H9 (cell line): ENCODE measurements around the gene KCNJ11. TPM values are rescaled to one million over a fixed set of nuclear protein-coding genes. Genes with fewer than 3 reads are reported as not detected.
A peak's percentile ranks its signal among the peaks of the same experiment; 100 is the strongest.

Experiments used
- DNase-seq: peaks from one replicate; pipeline ENCODE4 v3.0.0-alpha.2; 2017
- H2AFZ ChIP-seq: one replicate; pipeline ENCODE4 v1.6.1; 2013; ENCODE audit warnings: mild to moderate bottlenecking, low read length, control low read depth, moderate library complexity
- H2AK5ac ChIP-seq: 2 replicates; pipeline ENCODE4 v1.6.1; 2013; ENCODE audit warnings: low read length, control low read depth, mixed read lengths; ENCODE audit not compliant: insufficient read length
- H2BK120ac ChIP-seq: one replicate; pipeline ENCODE4 v1.6.1; 2013; ENCODE audit warnings: low read depth, mild to moderate bottlenecking, low read length, control low read depth, inconsistent platforms; ENCODE audit not compliant: poor library complexity, severe bottlenecking
- H2BK12ac ChIP-seq: 2 replicates; pipeline ENCODE4 v1.6.1; 2013; ENCODE audit warnings: low read length, control low read depth, mixed read lengths, low read depth; ENCODE audit not compliant: insufficient read length
- H2BK15ac ChIP-seq: 2 replicates; pipeline ENCODE4 v1.6.1; 2013; ENCODE audit warnings: low read depth, low read length, control low read depth
- H2BK20ac ChIP-seq: one replicate; pipeline ENCODE4 v1.6.1; 2013; ENCODE audit warnings: low read depth, mild to moderate bottlenecking, low read length, control low read depth, inconsistent platforms; ENCODE audit not compliant: poor library complexity, severe bottlenecking
- H2BK5ac ChIP-seq: 2 replicates; pipeline ENCODE4 v1.6.1; 2013; ENCODE audit warnings: low read length, control low read depth, mixed read lengths; ENCODE audit not compliant: insufficient read length
- H3K14ac ChIP-seq: 2 replicates; pipeline ENCODE4 v1.6.1; 2013; ENCODE audit warnings: low read length, control low read depth; ENCODE audit not compliant: insufficient read depth
- H3K18ac ChIP-seq: 2 replicates; pipeline ENCODE4 v1.6.1; 2013; ENCODE audit warnings: low read depth, mild to moderate bottlenecking, mixed read lengths, low read length, control low read depth; ENCODE audit not compliant: insufficient read length
- H3K23ac ChIP-seq: 2 replicates; pipeline ENCODE4 v1.6.1; 2013; ENCODE audit warnings: low read length, control low read depth, mixed read lengths, low read depth; ENCODE audit not compliant: insufficient read length
- H3K23me2 ChIP-seq: 2 replicates; pipeline ENCODE4 v1.6.1; 2013; ENCODE audit warnings: low read depth, mild to moderate bottlenecking, mixed read lengths, low read length, control low read depth; ENCODE audit not compliant: insufficient read length, poor library complexity, severe bottlenecking
- H3K27ac ChIP-seq: 2 replicates; pipeline ENCODE4 v1.5.1; 2013; ENCODE audit warnings: low read length, control low read depth, mixed read lengths, low read depth; ENCODE audit not compliant: insufficient read length
- H3K27me3 ChIP-seq: 2 replicates; pipeline ENCODE4 v1.6.1; 2013; ENCODE audit warnings: low read length, control low read depth, inconsistent platforms; ENCODE audit not compliant: insufficient read depth
- H3K4ac ChIP-seq: 2 replicates; pipeline ENCODE4 v1.6.1; 2013; ENCODE audit warnings: low read depth, mild to moderate bottlenecking, control low read depth, inconsistent platforms, low read length, moderate library complexity
- H3K4me1 ChIP-seq: 2 replicates; pipeline ENCODE4 v1.6.1; 2013; ENCODE audit warnings: low read length, control low read depth, inconsistent platforms; ENCODE audit not compliant: insufficient read depth
- H3K4me2 ChIP-seq: 2 replicates; pipeline ENCODE4 v1.6.1; 2013; ENCODE audit warnings: low read length, control low read depth, mixed read lengths; ENCODE audit not compliant: insufficient read length, insufficient read depth
- H3K56ac ChIP-seq: 2 replicates; pipeline ENCODE4 v1.6.1; 2013; ENCODE audit warnings: low read depth, mild to moderate bottlenecking, mixed read lengths, low read length, control low read depth; ENCODE audit not compliant: insufficient read length
- H3K79me1 ChIP-seq: 2 replicates; pipeline ENCODE4 v1.6.1; 2013; ENCODE audit warnings: low read depth, mild to moderate bottlenecking, moderate library complexity, low read length, control low read depth, inconsistent platforms; ENCODE audit not compliant: insufficient read depth, poor library complexity, severe bottlenecking
- H3K79me2 ChIP-seq: 2 replicates; pipeline ENCODE4 v1.6.1; 2013; ENCODE audit warnings: low read length, control low read depth, inconsistent platforms; ENCODE audit not compliant: insufficient read depth
- H3K9ac ChIP-seq: 2 replicates; pipeline ENCODE4 v1.6.1; 2013; ENCODE audit warnings: low read length, control low read depth, mixed read lengths; ENCODE audit not compliant: insufficient read length; ENCODE audit errors: extremely low read depth
- H3K9me3 ChIP-seq: one replicate; pipeline ENCODE4 v1.6.1; 2013; ENCODE audit warnings: low read depth, low read length, inconsistent platforms; ENCODE audit not compliant: control insufficient read depth
- H3T11ph ChIP-seq: one replicate; pipeline ENCODE4 v1.6.1; 2013; ENCODE audit warnings: mild to moderate bottlenecking, low read length, control low read depth, inconsistent platforms
- H4K20me1 ChIP-seq: one replicate; pipeline ENCODE4 v1.6.1; 2013; ENCODE audit not compliant: control insufficient read depth, insufficient read length, insufficient read depth
- H4K5ac ChIP-seq: 2 replicates; pipeline ENCODE4 v1.6.1; 2013; ENCODE audit warnings: low read depth, mild to moderate bottlenecking, mixed read lengths, low read length, control low read depth; ENCODE audit not compliant: insufficient read length
- H4K8ac ChIP-seq: replicated peaks from 2 replicates; pipeline ENCODE4 v1.6.1; 2013; ENCODE audit warnings: low read length, control low read depth, mixed read lengths, low read depth; ENCODE audit not compliant: insufficient read length
- H4K91ac ChIP-seq: 2 replicates; pipeline ENCODE4 v1.6.1; 2013; ENCODE audit warnings: low read depth, mild to moderate bottlenecking, moderate library complexity, mixed read lengths, low read length, control low read depth; ENCODE audit not compliant: insufficient read length
- H3K27ac Mint-ChIP-seq, 3 experiments: 2 replicates in 2 of 3; 3 replicates in 1 of 3; pipeline ENCODE4 v1.8.0; 2020 to 2021; ENCODE audit warnings: mixed read lengths in 3 of 3, mild to moderate bottlenecking in 1 of 3, moderate library complexity in 1 of 3
- H3K27me3 Mint-ChIP-seq: 2 replicates; pipeline ENCODE4 v1.8.0; 2021; ENCODE audit warnings: low read depth, mild to moderate bottlenecking, moderate library complexity, mixed read lengths
- H3K36me3 Mint-ChIP-seq, 3 experiments: 2 replicates in 2 of 3; 3 replicates in 1 of 3; pipeline ENCODE4 v1.8.0; 2020 to 2021; ENCODE audit warnings: low read depth in 3 of 3, mixed read lengths in 3 of 3; ENCODE audit not compliant: insufficient read depth in 1 of 3
- H3K4me1 Mint-ChIP-seq, 2 experiments: 2 replicates each; pipeline ENCODE4 v1.8.0; 2020; ENCODE audit warnings: mixed read lengths in 2 of 2
- H3K4me3 Mint-ChIP-seq, 2 experiments: 2 replicates in 1 of 2; 3 replicates in 1 of 2; pipeline ENCODE4 v1.8.0; 2020 to 2021; ENCODE audit warnings: mild to moderate bottlenecking in 2 of 2, mixed read lengths in 2 of 2, moderate library complexity in 1 of 2
- H3K9me3 Mint-ChIP-seq, 2 experiments: 2 replicates in 1 of 2; 3 replicates in 1 of 2; pipeline ENCODE4 v1.8.0; 2020; ENCODE audit warnings: mild to moderate bottlenecking in 2 of 2, mixed read lengths in 2 of 2, moderate library complexity in 1 of 2
- CTCF ChIP-seq: fragments of 200-600 bp; sonication (generic); conservative IDR thresholded peaks from 3 replicates; pipeline ENCODE4 v1.8.0; 2021; ENCODE audit warnings: antibody characterized with exemption, mild to moderate bottlenecking
- whole genome bisulfite sequencing: extraction: QIAGEN DNeasy Blood & Tissue Kit; methylation state at CpG from one replicate; pipeline ENCODE4 v1.1.7; 2013; ENCODE audit warnings: missing lambda C conversion rate, low lambda C conversion rate, mixed read lengths; ENCODE audit not compliant: insufficient read length; ENCODE audit errors: extremely low coverage; 5-methylcytosine and 5-hydroxymethylcytosine counted together
- total RNA-seq: library from RNA; stranded (reverse); gene quantifications from 2 replicates; pipeline ENCODE4 v1.2.1, GENCODE V29; 2021

KCNJ11 gene
- total RNA-seq, 1 experiment from 2014 or later, result 2.3 TPM

- Mint-ChIP-seq H3K4me3 (peak overlapping the region in 1 of 2 experiments; percentile 90; a peak in 3 of 5 replicates), H3K36me3 (no peaks in the 10 kb centered on the region), H3K4me1 (peaks cover 15 to 26% of the 10 kb centered on the region in 2 experiments), H3K27ac (no peak overlapping the region), H3K27me3 (peaks cover 73% of the 10 kb centered on the region), H3K9me3 (peaks cover 3 to 5% of the 10 kb centered on the region in 2 experiments; a peak in 4 of 5 replicates)
- Histone ChIP-seq H3K23ac (no peak overlapping the region), H3K9me3 (no peaks in the 10 kb centered on the region), H3K56ac (no peak overlapping the region), H2BK120ac (no peak overlapping the region), H4K20me1 (no peaks in the 10 kb centered on the region), H3K27ac (no peak overlapping the region), H2AFZ (no peak overlapping the region), H3K79me2 (no peaks in the 10 kb centered on the region), H3K18ac (no peak overlapping the region), H4K5ac (no peak overlapping the region), H4K8ac (no peak overlapping the region), H2AK5ac (no peak overlapping the region), H3K9ac (no peak overlapping the region), H3K4ac (no peak overlapping the region), H2BK15ac (no peak overlapping the region), H2BK5ac (no peak overlapping the region), H3K27me3 (peaks cover 21% of the 10 kb centered on the region), H2BK20ac (no peak overlapping the region), H3K79me1 (no peaks in the 10 kb centered on the region), H3K4me1 (no peaks in the 10 kb centered on the region), H3K14ac (no peak overlapping the region), H3T11ph (no peak overlapping the region), H3K23me2 (peaks cover 22% of the 10 kb centered on the region), H4K91ac (no peak overlapping the region), H3K4me2 (no peak overlapping the region), H2BK12ac (no peak overlapping the region)
- WGBS, result no CpG with 5 or more reads among the region's 7 CpGs
- no peak for TF ChIP-seq CTCF
- no peak for DNase-seq
These were observed 37.8 kb downstream of the KCNJ11 start for GRCh38 chr11:17350455-17351171.
